GM23338 (cell line): ENCODE results near the gene PXMP2. TPM values are rescaled to one million over a fixed set of nuclear protein-coding genes. Genes with fewer than 3 reads are reported as not detected.
A peak's percentile ranks its signal among the peaks of the same experiment; 100 is the strongest.

Experiments used
- ATAC-seq: fragments of 200-7000 bp; cut with Tn5 transposase; 3 replicates; pipeline ENCODE4 v1.9.1; 2020
- DNase-seq: peaks from one replicate; pipeline ENCODE4 v3.0.0-alpha.2; 2015; ENCODE audit warnings: low spot score
- H2AFZ ChIP-seq: fragments of 200-600 bp; sonication (generic); 2 replicates; pipeline ENCODE4 v1.8.0; 2016; ENCODE audit warnings: antibody characterized with exemption, mild to moderate bottlenecking, moderate library complexity
- H3F3A ChIP-seq: fragments of 200-600 bp; sonication (generic); replicated peaks from 2 replicates; pipeline ENCODE4 v1.8.0; 2017; ENCODE audit warnings: antibody characterized with exemption, mixed run types, low read depth
- H3K27ac ChIP-seq: fragments of 200-600 bp; sonication (generic); 2 replicates; pipeline ENCODE4 v1.6.1; 2016; ENCODE audit warnings: low read depth
- H3K27me3 ChIP-seq: fragments of 200-600 bp; sonication (generic); 2 replicates; pipeline ENCODE4 v1.8.0; 2016; ENCODE audit warnings: mild to moderate bottlenecking, mixed run types, moderate library complexity; ENCODE audit not compliant: insufficient read depth
- H3K36me3 ChIP-seq: fragments of 200-600 bp; sonication (generic); 2 replicates; pipeline ENCODE4 v1.8.0; 2016; ENCODE audit warnings: mild to moderate bottlenecking; ENCODE audit not compliant: insufficient read depth
- H3K4me1 ChIP-seq: fragments of 200-600 bp; sonication (generic); 2 replicates; pipeline ENCODE4 v1.8.0; 2016; ENCODE audit warnings: mild to moderate bottlenecking, moderate library complexity; ENCODE audit not compliant: insufficient read depth
- H3K4me2 ChIP-seq: fragments of 200-600 bp; sonication (generic); 2 replicates; pipeline ENCODE4 v1.7.1; 2017; ENCODE audit warnings: mixed run types
- H3K4me3 ChIP-seq: fragments of 200-600 bp; sonication (generic); 2 replicates; pipeline ENCODE4 v1.6.1; 2016; ENCODE audit warnings: mixed run types
- H3K79me2 ChIP-seq: fragments of 200-600 bp; sonication (generic); replicated peaks from 2 replicates; pipeline ENCODE4 v1.8.0; 2017; ENCODE audit warnings: mild to moderate bottlenecking; ENCODE audit not compliant: insufficient read depth
- H3K9me2 ChIP-seq: fragments of 200-600 bp; sonication (generic); 2 replicates; pipeline ENCODE4 v1.8.0; 2017; ENCODE audit not compliant: insufficient read depth
- H4K20me1 ChIP-seq: fragments of 200-600 bp; sonication (generic); replicated peaks from 2 replicates; pipeline ENCODE4 v1.8.0; 2017; ENCODE audit warnings: mild to moderate bottlenecking; ENCODE audit not compliant: insufficient read depth
- H3K27ac Mint-ChIP-seq: 2 replicates; pipeline ENCODE4 v1.8.0; 2020; ENCODE audit warnings: inconsistent platforms, mild to moderate bottlenecking, moderate library complexity, mixed read lengths
- H3K27me3 Mint-ChIP-seq: 3 replicates; pipeline ENCODE4 v1.8.0; 2022; ENCODE audit warnings: low read depth, mild to moderate bottlenecking, moderate library complexity, mixed read lengths, inconsistent platforms; ENCODE audit not compliant: insufficient read depth, poor library complexity
- H3K36me3 Mint-ChIP-seq: 3 replicates; pipeline ENCODE4 v1.8.0; 2021; ENCODE audit warnings: low read depth, mild to moderate bottlenecking, inconsistent platforms, moderate library complexity, mixed read lengths
- H3K4me1 Mint-ChIP-seq: 3 replicates; pipeline ENCODE4 v1.8.0; 2020; ENCODE audit warnings: mild to moderate bottlenecking, inconsistent platforms, mixed read lengths
- H3K4me3 Mint-ChIP-seq: 3 replicates; pipeline ENCODE4 v1.8.0; 2021; ENCODE audit warnings: moderate library complexity, mild to moderate bottlenecking, inconsistent platforms, mixed read lengths
- H3K9me3 Mint-ChIP-seq: 3 replicates; pipeline ENCODE4 v1.8.0; 2020; ENCODE audit warnings: moderate library complexity, mild to moderate bottlenecking, inconsistent platforms, mixed read lengths
- CREB1 ChIP-seq: fragments of 250-450 bp; sonication (Bioruptor Pico); IDR thresholded peaks from 2 replicates; pipeline ENCODE4 v1.5.0; 2020; ENCODE audit warnings: low read depth, mild to moderate bottlenecking, moderate library complexity
- CTCF ChIP-seq, 2 experiments: fragments of 200-600 bp in 1 of 2; sonication (generic) in 1 of 2; conservative IDR thresholded peaks; 2 replicates each; pipeline versions ENCODE4 v1.5.1 to v1.6.1; 2016 to 2017; ENCODE audit warnings: antibody characterized with exemption in 2 of 2, low read depth in 2 of 2, mild to moderate bottlenecking in 2 of 2, moderate library complexity in 1 of 2
- ETS1 ChIP-seq: IDR thresholded peaks from 2 replicates; pipeline ENCODE4 v1.6.1; 2016; ENCODE audit warnings: antibody characterized with exemption
- EZH2 ChIP-seq: fragments of 200-600 bp; sonication (generic); IDR thresholded peaks from one replicate; pipeline ENCODE4 v1.8.0; 2017; ENCODE audit warnings: antibody characterized with exemption, mild to moderate bottlenecking, low read depth; ENCODE audit not compliant: unreplicated experiment
- EZH2phosphoT487 ChIP-seq: fragments of 200-600 bp; sonication (generic); IDR thresholded peaks from one replicate; pipeline ENCODE4 v1.8.1; 2018; ENCODE audit warnings: antibody characterized with exemption; ENCODE audit not compliant: unreplicated experiment
- JUNB ChIP-seq: IDR thresholded peaks from one replicate; pipeline ENCODE4 v1.6.1; 2016; ENCODE audit warnings: antibody characterized with exemption; ENCODE audit not compliant: unreplicated experiment
- NANOG ChIP-seq: IDR thresholded peaks from 2 replicates; pipeline ENCODE4 v1.6.1; 2016; ENCODE audit warnings: antibody characterized with exemption, borderline replicate concordance
- POLR2AphosphoS5 ChIP-seq: IDR thresholded peaks from 2 replicates; pipeline ENCODE4 v1.6.1; 2016; ENCODE audit warnings: antibody characterized with exemption, low read depth
- REST ChIP-seq: IDR thresholded peaks from one replicate; pipeline ENCODE4 v1.6.1; 2018; ENCODE audit warnings: antibody characterized with exemption; ENCODE audit not compliant: unreplicated experiment
- STAT1 ChIP-seq: IDR thresholded peaks from one replicate; pipeline ENCODE4 v1.6.1; 2016; ENCODE audit warnings: antibody characterized with exemption; ENCODE audit not compliant: unreplicated experiment
- ZNF114 ChIP-seq: fragments of 250-450 bp; sonication (Bioruptor Pico); IDR thresholded peaks from 2 replicates; pipeline ENCODE4 v1.5.0; 2020; ENCODE audit warnings: mild to moderate bottlenecking, moderate library complexity
- ZNF331 ChIP-seq: fragments of 250-450 bp; sonication (Bioruptor Pico); IDR thresholded peaks from 2 replicates; pipeline ENCODE4 v1.5.0; 2020; ENCODE audit warnings: low read depth, mild to moderate bottlenecking, moderate library complexity
- ZNF462 ChIP-seq: fragments of 250-450 bp; sonication (Bioruptor Pico); IDR thresholded peaks from 2 replicates; pipeline ENCODE4 v1.5.0; 2020; ENCODE audit warnings: mild to moderate bottlenecking, moderate library complexity
- polyA plus RNA-seq: library from polyadenylated mRNA; unstranded; fragments of >200 nt; fragmentation: Nextera tagmentation; extraction: Ambion mirVana; gene quantifications from 2 replicates; pipeline ENCODE4 v1.2.1, GENCODE V29; 2016
- total RNA-seq: library from RNA; depleted of rRNA; stranded (reverse); fragments of >200 nt; shearing (Covaris generic); gene quantifications from 2 replicates; pipeline ENCODE4 v1.2.3, GENCODE V29; 2014

PXMP2 gene
- total and polyA plus RNA-seq, 2 experiments from 2014 or later: 17.3 to 19.7 TPM

GRCh38 chr12:132677492-132677891 is 9.9 kb upstream of the PXMP2 start (continued):
- TF ChIP-seq EZH2 (no peak), JUNB (no peak), CREB1 (no peak)

- Mint-ChIP-seq H3K27ac (no peak overlapping the region), H3K4me1 (peaks cover 21% of the 10 kb centered on the region), H3K36me3 (peaks cover 26% of the 10 kb centered on the region), H3K4me3 (peak overlapping the region; percentile 72), H3K27me3 (peaks cover 11% of the 10 kb centered on the region), H3K9me3 (no peaks in the 10 kb centered on the region)
- H3K9me2 ChIP-seq: no peaks in the 10 kb centered on the region
- DNase-seq (no peak), ATAC-seq (no peak)
- peaks cover 3% of the 10 kb centered on the region; the same call in 1 of the 2 replicates for H3K4me1 ChIP-seq
- no peak overlapping the region for H3K27ac ChIP-seq
- H3K36me3 ChIP-seq: no peaks in the 10 kb centered on the region
- H3K4me2 ChIP-seq: peak overlapping the region; percentile 76; the same call in 1 of the 2 replicates
- peaks cover 15% of the 10 kb centered on the region for H3K27me3 ChIP-seq
- peaks cover 55% of the 10 kb centered on the region for H3K79me2 ChIP-seq
- peak overlapping the region; percentile 69; the same call in 1 of the 2 replicates for H3K4me3 ChIP-seq
- H4K20me1 ChIP-seq: peaks cover 48% of the 10 kb centered on the region
- no peak overlapping the region for H2AFZ ChIP-seq
- TF ChIP-seq ZNF114 (no peak), ZNF331 (no peak), STAT1 (no peak), EZH2 (no peak), REST (no peak), CREB1 (no peak), CTCF (conservative IDR thresholded peaks at IDR 0.05; ENCODE audit: low read depth in 2 of 2) (no peak), ZNF462 (CRISPR knock-in tag) (no peak), POLR2AphosphoS5 (no peak), EZH2phosphoT487 (no peak), ETS1 (no peak), NANOG (no peak), JUNB (no peak)
- 0 out of 2 replicates have a peak, but pooled peaks cover 3% of the 10 kb centered on the region for H3F3A ChIP-seq
Measured at GRCh38 chr12:132685400-132685799, 2.0 kb upstream of the PXMP2 start.
